Transverse colon (tissue), 4 donors: ENCODE results near the gene EFEMP1. TPM values are rescaled to one million over a fixed set of nuclear protein-coding genes. Genes with fewer than 3 reads are reported as not detected.

Experiments
- DNase-seq: peaks from one replicate; pipeline ENCODE4 v3.0.0-alpha.2; 2019
- H3K27ac ChIP-seq, 4 donors: fragments of 200-600 bp; sonication (generic); 2 replicates each; pipeline ENCODE4 v1.5.1; 2016 to 2018; ENCODE audit warnings: inconsistent platforms in 4 of 4
- H3K27me3 ChIP-seq: fragments of 200-600 bp; sonication (generic); 2 replicates; pipeline ENCODE4 v1.5.1; 2017; ENCODE audit warnings: inconsistent platforms
- H3K36me3 ChIP-seq, 4 donors: fragments of 200-600 bp; sonication (generic); 2 replicates each; pipeline ENCODE4 v1.5.1; 2017 to 2019; ENCODE audit warnings: inconsistent platforms in 4 of 4
- H3K4me1 ChIP-seq, 4 donors: fragments of 200-600 bp; sonication (generic); 2 replicates each; pipeline ENCODE4 v1.5.1; 2017 to 2020; ENCODE audit warnings: inconsistent platforms in 4 of 4
- H3K4me3 ChIP-seq, 4 donors: fragments of 200-600 bp; sonication (generic); 1 replicate in 1 of 4; 2 replicates in 3 of 4; pipeline versions ENCODE4 v1.5.1 to v1.6.1; 2017 to 2019; ENCODE audit warnings: inconsistent platforms in 4 of 4
- H3K9me3 ChIP-seq, 2 donors: fragments of 200-600 bp; sonication (generic); 2 replicates each; pipeline ENCODE4 v1.5.1; 2017 to 2019; ENCODE audit warnings: inconsistent platforms in 2 of 2
- CTCF ChIP-seq, 5 experiments: fragments of 200-600 bp in 3 of 5; fragments of 450-650 bp in 2 of 5; sonication (generic) in 3 of 5; IDR thresholded peaks; 1 replicate in 2 of 5; 2 replicates in 3 of 5; pipeline ENCODE4 v1.5.1; 2016 to 2017; ENCODE audit warnings: antibody characterized with exemption in 5 of 5, inconsistent platforms in 3 of 5, mild to moderate bottlenecking in 2 of 5, moderate library complexity in 1 of 5
- EP300 ChIP-seq: sonication (generic); formaldehyde crosslinking; IDR thresholded peaks from one replicate; pipeline ENCODE4 v1.6.1; 2017; ENCODE audit warnings: antibody characterized with exemption, low read depth
- POLR2A ChIP-seq: fragments of 450-650 bp; IDR thresholded peaks from one replicate; pipeline ENCODE4 v1.6.1; 2016; ENCODE audit warnings: antibody characterized with exemption, mild to moderate bottlenecking, moderate library complexity
- POLR2AphosphoS5 ChIP-seq, 3 donors: sonication (generic); formaldehyde crosslinking; IDR thresholded peaks; one replicate each; pipeline ENCODE4 v1.6.1; 2016; ENCODE audit warnings: antibody characterized with exemption in 3 of 3
- WGBS, 2 donors: methylation state at CpG; one replicate each; pipeline ENCODE4 v1.1.5; 2018; ENCODE audit warnings: low coverage in 1 of 2; 5-methylcytosine and 5-hydroxymethylcytosine counted together
- in situ Hi-C, 4 donors: fragments of 200-750 bp; cut with MboI; loops; one replicate each; pipeline versions ENCODE4 v1.15.0 to v1.15.1; 2017; ENCODE audit warnings: low sequenced_read_pairs in 3 of 4, low pct_ligation_motif_present in 1 of 4, low pct_unique_long_range_greater_than_20kb in 1 of 4
- intact Hi-C: fragments of 100-400 bp; cut with DNase I; formaldehyde crosslinking; loops from one replicate; pipeline ENCODE4 v1.15.1; 2023; ENCODE audit warnings: low total_unique reads
- total RNA-seq, 4 donors: library from RNA; depleted of rRNA; stranded (reverse); fragments of >200 nt; gene quantifications; one replicate each; pipeline ENCODE4 v1.1.0, GENCODE V29; 2016

Gene EFEMP1
- total RNA-seq, 4 donors from 2014 or later, result 12.0 to 34.8 (median 26.5) TPM

DNA sequence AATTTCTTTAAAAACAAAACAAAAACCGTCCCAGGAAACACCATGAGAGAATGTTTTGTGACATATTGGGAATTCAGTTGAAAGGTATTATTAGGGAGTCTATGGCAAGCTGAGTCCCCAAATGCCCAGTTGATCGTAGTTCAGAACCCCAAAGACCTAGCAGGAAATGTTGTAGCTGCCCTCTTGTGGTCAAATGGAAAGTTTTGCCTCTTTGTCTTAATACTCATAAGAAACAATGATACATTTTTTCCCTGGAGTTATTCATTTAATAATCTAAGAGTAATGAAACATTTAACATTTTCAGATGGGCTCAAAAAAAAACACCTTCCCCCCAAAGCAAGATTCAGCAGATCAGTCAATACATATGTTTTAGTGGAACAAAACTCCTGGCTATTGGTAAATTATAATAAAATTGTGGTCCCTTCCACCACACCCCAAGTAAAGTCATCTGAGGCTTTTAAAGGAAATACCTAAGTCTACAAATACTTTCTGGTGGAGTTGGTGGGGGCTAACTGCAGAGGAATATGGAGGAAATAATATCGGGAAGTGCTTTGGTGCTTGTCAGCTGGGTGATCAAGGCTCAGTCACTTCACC lies 37.8 kb upstream of the EFEMP1 start:
- Histone ChIP-seq H3K9me3 (no peaks in the 10 kb centered on the region), H3K27ac (no peak overlapping the region), H3K36me3 (no peaks in the 10 kb centered on the region), H3K27me3 (no peaks in the 10 kb centered on the region), H3K4me1 (peaks cover 0 to 9% (median 3%) of the 10 kb centered on the region in 4 donors), H3K4me3 (no peak overlapping the region)
- intact Hi-C loops (no loop called here), in situ Hi-C loops (loop anchor here in 3 of 4 donors (25.0 kb wide), 1 partner anchor 199 kb away; no protein-coding TSS in a partner anchor)
- WGBS, 2 donors, result 5 to 22% methylated on average over 2 to 3 of the region's 3 CpGs
- TF ChIP-seq POLR2AphosphoS5 (IDR thresholded peaks at IDR 0.05) (no peak), POLR2A (no peak), CTCF (IDR thresholded peaks at IDR 0.05) (peak; percentile 38 to 54 (median 49)), EP300 (no peak)
- DNase-seq, result no peak

- DNase-seq, result no peak
- Histone ChIP-seq H3K4me1 (peaks cover 0 to 9% (median 3%) of the 10 kb centered on the region in 4 donors), H3K36me3 (no peaks in the 10 kb centered on the region), H3K27me3 (no peaks in the 10 kb centered on the region), H3K27ac (peak overlapping the region in 1 of 4 donors; percentile 56), H3K9me3 (no peaks in the 10 kb centered on the region), H3K4me3 (no peak overlapping the region)
- TF ChIP-seq POLR2AphosphoS5 (IDR thresholded peaks at IDR 0.05) (no peak), POLR2A (no peak), CTCF (IDR thresholded peaks at IDR 0.05) (no peak), EP300 (no peak)
- in situ Hi-C loops, result loop anchor here in 3 of 4 donors (25.0 kb wide), 1 partner anchor 196 kb away; no protein-coding TSS in a partner anchor
- intact Hi-C loops, result no loop called here
- WGBS, 2 donors, result 57% methylated on average over 1 of the region's 1 CpG; no CpG with 5 or more reads in 1 of the 2 donors
These were observed 35.2 kb upstream of the EFEMP1 start for GRCh38 chr2:55958756-55959155.

DNA sequence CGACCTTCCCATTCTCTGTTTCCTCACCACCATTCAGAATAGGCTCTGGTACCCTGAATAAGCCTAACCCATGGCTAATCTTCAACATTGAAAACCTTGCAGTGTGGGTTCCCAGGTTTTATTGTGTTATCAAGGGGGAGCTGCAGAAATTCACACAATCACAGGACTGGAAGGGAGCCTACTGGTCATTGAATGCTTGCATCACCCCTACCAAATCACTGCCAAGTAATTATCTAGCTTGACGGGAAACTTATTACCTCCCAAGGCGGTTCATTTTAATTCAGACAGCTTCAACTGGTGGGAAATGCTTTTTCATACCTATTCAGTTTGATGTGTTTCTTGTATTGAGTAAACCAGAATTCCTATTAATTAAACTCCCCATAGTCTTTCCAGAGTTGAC lies 33.6 kb upstream of the EFEMP1 start:
- no peak for TF ChIP-seq POLR2AphosphoS5 (IDR thresholded peaks at IDR 0.05)
- no peak for TF ChIP-seq EP300
- no peak for TF ChIP-seq CTCF (IDR thresholded peaks at IDR 0.05)
- TF ChIP-seq POLR2A, result no peak
- Histone ChIP-seq H3K4me1 (peaks cover 0 to 9% (median 3%) of the 10 kb centered on the region in 4 donors), H3K9me3 (no peaks in the 10 kb centered on the region), H3K27ac (no peak overlapping the region), H3K4me3 (no peak overlapping the region), H3K27me3 (no peaks in the 10 kb centered on the region), H3K36me3 (no peaks in the 10 kb centered on the region)
- WGBS, 2 donors, result 80 to 87% methylated on average over 3 of the region's 3 CpGs
- DNase-seq, result no peak
- intact Hi-C loops, result no loop called here
- in situ Hi-C loops, result loop anchor here in 3 of 4 donors (25.0 kb wide), 1 partner anchor 195 kb away; no protein-coding TSS in a partner anchor

DNA sequence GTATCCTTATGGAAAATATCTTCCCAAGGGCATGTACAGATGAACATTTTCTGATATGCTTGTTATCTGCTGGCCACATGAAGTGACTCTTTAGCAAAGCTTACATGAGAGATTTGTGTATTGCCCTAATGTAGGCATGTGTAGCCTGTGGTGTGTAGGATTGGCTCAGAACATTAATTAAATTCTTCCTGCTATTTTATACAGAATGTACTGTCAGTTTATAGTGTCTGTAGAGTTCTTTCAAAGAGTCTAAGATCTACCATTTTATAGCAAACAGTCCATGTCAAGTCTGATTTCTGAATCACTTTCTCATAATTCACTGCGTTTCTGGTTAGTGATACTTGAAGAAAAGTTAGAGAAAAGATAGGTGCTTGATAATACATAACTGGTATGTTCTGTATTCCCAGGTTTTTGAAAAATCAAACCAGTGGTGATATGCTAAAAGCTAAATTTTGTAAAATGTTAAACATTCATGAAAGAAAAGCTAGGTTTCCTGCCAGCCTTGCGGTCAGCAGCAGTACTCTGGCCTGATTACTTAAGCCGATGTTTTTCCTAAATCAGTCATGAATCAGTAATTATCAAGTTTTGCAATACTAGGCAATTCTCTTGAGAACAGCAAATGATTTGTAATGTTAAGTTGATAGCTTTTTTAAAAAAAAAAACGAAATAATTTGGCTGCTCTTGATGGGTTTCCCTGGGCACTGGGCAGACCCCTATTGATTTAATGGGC lies 30.9 kb upstream of the EFEMP1 start:
- DNase-seq, result no peak
- no peak overlapping the region for H3K27ac ChIP-seq
- no peaks in the 10 kb centered on the region for H3K9me3 ChIP-seq
- peaks cover 0 to 9% (median 3%) of the 10 kb centered on the region in 4 donors for H3K4me1 ChIP-seq
- TF ChIP-seq CTCF (IDR thresholded peaks at IDR 0.05), result no peak
- no peak for TF ChIP-seq POLR2AphosphoS5 (IDR thresholded peaks at IDR 0.05)
- TF ChIP-seq EP300, result no peak
- no peak for TF ChIP-seq POLR2A
- no peaks in the 10 kb centered on the region for H3K36me3 ChIP-seq
- 71 to 72% methylated on average over 4 of the region's 4 CpGs for WGBS, 2 donors
- H3K4me3 ChIP-seq, result no peak overlapping the region
- in situ Hi-C loops, result loop anchor here in 3 of 4 donors (25.0 kb wide), 1 partner anchor 192 kb away; no protein-coding TSS in a partner anchor
- no peaks in the 10 kb centered on the region for H3K27me3 ChIP-seq
- intact Hi-C loops, result no loop called here
